Activated T-cell treated with anti-CD3 and anti-CD28 coated beads for 1 hour (primary cell): ENCODE measurements around the gene GSTM5.
"Not testable (repeated sequence)": the region's sequence is repeated elsewhere in the genome, so short reads cannot be mapped to it uniquely, and the experiment has no call there.

Source experiments
- DNase-seq: peaks from one replicate; pipeline ENCODE4 v3.0.0-alpha.2; 2020; ENCODE audit warnings: low read depth

The GSTM5 gene

DNA sequence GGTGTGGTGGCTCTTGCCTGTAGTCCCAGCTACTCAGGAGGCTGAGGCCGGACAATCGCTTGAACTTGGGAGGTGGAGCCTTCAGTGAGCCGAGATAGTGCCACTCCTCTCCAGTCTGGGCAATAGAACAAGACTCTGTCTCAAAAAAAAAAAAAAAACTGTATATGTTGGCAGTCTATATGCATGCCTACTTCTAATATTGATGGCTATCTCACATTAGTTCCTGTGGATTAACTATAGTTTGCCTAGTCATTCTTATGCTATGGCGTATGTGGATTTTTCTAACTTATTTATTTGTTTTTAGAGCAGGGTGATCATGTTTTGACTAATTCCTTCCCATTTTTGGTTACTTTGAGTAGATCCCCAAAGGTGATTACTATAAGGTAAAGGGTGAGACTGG lies 15.0 kb upstream of the GSTM5 start:
- no peak for DNase-seq

DNA sequence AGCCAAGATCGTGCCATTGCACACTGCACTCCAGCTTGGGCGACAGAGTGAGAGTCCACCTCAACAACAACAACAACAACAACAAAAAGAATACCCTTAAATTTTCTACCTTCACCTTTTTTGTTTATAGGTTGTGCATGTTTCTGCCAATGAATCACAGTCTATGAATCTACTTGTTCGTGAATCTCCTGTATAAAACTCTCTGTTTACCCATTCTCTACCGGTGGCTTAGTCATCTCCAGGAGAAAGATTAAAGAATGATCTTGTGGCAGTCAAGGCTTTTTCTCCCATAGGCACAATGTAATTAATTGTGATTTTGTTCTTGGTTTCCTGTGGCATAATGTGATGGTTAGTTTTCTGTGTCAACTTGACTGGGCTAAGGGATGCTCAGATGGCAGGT lies 14.2 kb upstream of the GSTM5 start:
- not testable (repeated sequence) for DNase-seq

DNA sequence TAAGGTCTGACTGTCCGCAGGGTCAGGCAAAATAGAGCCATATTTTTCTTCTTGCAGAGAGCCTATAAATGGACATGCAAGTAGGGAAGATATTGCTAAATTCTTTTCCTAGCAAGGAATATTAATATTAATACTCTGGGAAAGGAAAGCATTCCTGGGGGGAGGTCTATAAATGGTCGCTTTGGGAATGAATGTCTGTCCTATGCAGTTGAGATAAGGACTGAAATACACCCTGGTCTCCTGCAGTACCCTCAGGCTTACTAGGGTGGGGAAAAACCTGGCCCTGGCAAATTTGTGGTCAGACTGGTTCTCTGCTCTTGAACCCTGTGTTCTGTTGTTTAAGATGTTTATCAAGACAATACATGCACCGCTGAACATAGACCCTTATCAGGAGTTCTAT lies 9.1 kb upstream of the GSTM5 start:
- not testable (repeated sequence) for DNase-seq

DNA sequence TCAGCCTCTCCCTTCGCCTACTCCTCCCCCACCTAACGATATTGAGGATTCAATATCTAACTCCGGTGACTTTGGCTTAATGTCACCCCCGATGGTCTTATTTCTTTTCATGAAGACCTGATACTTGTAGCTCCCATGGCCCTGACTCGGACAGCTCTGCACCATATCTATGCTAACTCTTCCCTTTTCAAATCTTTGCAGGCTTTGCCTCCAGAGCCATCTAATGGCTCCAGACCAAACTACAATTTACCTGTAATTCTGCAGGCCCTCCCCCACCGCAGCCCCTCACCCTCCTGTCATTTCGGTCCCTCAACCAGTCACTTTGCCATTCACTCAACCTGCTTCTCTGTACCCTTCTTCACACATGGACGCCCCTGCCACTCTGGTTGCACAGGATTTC lies 7.9 kb upstream of the GSTM5 start:
- DNase-seq = no peak

DNA sequence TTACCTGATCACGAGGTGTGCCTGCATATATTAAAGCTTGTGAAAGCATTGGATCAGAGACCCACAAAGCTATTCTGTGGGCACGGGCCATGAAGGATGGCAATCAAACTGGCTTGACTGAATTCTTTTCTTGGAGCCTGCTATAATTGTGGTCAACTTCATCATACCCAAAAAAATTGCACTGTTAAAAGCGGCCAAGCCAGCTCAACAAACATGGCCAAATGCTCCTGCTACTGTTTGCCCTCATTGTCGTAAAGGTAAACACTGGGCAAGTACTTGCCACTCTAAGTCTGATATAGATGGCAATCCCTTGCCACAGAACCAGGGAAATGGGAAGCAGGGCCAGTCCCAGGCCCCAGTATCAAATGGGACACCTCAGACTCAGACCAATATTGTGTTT lies 6.6 kb upstream of the GSTM5 start:
- DNase-seq = no peak

DNA sequence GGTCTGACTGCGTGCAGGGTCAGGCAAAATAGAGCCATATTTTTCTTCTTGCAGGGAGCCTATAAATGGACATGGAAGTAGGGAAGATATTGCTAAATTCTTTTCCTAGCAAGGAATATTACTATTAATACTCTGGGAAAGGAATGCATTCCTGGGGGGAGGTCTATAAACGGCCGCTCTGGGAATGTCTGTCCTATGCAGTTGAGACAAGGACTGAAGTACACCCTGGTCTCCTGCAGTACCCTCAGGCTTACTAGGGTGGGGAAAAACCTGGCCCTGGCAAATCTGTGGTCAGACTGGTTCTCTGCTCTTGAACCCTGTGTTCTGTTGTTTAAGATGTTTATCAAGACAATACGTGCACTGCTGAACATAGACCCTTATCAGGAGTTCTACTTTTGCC lies 3.1 kb upstream of the GSTM5 start:
- not testable (repeated sequence) for DNase-seq

DNA sequence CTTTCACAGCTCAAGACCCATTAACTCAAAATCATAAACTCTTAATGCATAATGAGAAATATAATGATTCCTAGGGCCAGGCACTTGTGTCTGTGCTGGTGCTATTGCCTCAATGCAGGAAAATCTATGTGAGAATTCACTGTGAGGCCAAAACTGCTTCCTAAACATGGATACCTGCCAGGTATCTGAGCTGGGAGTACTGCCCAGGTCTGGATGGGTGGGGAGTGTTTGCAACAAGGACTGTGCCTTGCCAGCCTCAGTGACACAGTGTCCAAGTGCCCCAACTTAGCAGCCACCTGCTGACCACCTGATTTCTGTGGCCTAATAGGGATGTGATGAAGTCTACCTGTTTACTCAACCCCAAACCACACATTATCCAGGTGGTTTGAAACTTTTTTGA lies 2.2 kb upstream of the GSTM5 start:
- not testable (repeated sequence) for DNase-seq

DNA sequence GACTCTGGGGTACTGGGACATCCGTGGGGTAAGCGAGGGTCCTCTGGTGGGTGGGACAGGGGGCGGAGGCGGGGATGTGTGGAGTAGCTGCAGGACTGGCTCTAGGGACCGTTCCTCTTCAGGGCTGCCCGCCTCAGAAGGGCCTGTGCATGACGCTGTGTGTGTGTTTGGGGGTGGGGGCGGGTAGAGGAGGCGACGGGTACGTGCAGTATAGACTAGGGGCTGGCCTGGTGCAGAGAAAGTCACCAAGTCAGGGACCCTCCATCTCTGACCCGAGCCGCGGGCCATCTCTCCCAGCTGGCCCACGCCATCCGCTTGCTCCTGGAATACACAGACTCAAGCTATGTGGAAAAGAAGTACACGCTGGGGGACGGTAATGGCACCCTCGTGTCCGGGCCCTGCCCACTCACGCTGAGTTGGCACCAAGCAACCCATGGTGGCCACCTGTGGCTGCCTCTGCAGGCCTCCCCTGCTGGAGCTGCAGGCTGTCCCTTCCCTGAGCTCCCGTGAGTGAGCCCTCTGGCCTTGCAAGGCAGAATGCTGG lies 342 bp downstream of the GSTM5 start:
- no peak for DNase-seq

DNA sequence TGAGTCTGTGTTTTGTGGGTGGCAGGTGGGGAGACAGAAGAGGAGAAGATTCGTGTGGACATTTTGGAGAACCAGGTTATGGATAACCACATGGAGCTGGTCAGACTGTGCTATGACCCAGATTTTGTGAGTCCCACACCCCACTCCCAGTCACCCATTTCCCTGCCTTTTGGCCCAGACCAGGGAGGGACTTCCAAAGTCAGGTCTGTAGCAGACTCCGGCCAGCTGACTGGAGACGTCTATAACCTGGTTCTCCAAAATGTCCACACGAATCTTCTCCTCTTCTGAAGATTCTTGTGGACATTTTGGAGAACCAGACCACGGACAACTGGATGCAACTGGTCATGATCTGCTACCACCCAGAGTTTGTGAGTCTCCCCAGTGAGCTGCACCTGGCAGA lies 1.6 kb downstream of the GSTM5 start:
- no peak for DNase-seq

DNA sequence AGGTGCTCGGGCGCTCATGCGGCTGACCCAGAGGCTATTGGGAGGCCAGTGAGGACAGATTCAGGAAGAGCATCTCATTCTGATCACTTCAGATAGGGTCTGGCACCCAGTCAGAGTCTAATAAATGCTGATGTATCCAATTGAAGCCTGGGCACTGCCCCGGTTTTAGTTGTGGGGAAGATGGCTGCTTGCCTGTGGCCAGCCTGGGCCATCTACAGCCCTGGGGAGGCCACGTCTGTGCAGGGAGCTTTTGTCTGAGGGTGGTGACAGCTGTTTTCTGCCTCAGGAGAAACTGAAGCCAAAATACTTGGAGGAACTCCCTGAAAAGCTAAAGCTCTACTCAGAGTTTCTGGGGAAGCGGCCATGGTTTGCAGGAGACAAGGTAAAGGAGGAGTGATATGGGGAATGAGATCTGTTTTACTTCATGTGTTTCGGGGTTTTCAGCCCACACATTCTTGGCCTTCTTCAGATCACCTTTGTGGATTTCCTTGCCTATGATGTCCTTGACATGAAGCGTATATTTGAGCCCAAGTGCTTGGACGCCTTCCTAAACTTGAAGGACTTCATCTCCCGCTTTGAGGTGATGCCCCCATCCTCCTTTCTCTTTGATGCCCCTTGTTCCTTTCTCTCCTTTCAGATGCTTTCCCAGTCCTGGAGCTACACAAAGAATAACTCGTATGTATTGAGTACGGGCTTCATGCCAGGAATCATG lies 2.8 kb downstream of the GSTM5 start:
- DNase-seq = no peak

DNA sequence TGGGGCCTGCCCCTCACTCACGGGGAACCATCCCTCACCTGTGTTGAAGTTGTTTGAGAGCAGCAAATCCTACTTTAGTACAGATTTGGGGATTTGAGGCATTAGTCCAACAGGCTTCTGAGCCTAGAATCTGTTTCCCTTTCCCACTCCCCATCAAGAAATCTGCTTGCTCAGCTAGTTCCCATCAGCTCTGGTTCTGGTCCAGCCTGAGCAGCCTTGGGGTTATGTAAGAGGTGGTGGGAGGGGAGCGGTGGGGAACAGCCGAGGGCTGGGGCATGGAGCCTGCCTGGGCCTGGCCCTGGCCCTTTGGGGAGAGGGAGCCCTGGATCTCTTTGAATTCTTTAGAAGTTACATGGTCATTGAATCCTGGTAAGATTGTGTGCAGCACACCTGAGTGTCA lies 4.1 kb downstream of the GSTM5 start:
- no peak for DNase-seq

DNA sequence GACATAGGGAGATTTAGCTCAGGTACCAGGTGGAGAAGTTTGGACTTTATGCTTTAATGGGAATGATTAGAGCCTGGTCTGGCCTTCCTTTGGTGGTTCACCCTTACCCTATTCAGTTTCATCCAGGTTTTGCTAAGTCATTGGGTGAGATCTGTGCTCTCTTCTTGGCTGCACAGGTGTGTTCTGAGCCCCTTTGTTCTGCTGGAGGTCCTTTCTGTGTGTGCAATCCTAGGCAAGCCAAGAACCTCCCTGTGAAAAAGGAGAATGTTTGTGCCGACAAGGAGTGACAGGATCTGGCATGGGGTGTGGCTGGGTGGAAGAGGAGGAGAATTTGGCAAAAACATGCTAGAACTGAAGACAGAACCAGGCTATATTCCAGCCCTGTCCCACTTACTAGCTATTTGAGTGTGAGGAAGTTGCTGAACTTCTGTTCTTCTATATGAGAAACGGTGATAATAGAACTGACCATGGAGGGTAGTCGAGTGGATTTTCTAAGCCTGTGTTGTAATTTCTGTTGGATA lies 4.6 kb downstream of the GSTM5 start:
- no peak for DNase-seq

DNA sequence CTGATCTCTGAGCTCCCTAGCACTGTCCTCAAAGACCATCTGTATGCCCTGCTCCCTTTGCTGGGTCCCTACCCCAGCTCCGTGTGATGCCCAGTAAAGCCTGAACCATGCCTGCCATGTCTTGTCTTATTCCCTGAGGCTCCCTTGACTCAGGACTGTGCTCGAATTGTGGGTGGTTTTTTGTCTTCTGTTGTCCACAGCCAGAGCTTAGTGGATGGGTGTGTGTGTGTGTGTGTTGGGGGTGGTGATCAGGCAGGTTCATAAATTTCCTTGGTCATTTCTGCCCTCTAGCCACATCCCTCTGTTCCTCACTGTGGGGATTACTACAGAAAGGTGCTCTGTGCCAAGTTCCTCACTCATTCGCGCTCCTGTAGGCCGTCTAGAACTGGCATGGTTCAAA lies 5.7 kb downstream of the GSTM5 start:
- no peak for DNase-seq

DNA sequence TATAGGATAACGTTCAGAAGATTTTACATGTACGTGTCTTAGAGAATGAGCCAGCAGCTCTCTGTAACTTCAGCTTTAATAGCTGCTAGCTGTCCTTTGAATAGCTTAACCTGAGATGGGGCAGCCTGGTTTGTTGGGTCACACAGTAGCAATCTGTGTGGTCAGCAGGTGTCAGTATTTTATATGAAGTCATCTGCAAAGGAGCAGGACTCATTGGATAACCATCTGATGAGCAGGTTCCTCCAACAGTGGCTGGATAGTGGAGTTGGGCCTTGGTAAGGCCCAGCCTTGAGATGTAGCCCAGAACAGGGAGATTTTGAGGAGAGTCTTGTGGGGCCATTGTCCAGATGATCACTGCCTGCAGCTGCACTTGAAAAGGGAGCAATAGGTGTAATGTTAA lies 6.4 kb downstream of the GSTM5 start:
- DNase-seq = no peak

DNA sequence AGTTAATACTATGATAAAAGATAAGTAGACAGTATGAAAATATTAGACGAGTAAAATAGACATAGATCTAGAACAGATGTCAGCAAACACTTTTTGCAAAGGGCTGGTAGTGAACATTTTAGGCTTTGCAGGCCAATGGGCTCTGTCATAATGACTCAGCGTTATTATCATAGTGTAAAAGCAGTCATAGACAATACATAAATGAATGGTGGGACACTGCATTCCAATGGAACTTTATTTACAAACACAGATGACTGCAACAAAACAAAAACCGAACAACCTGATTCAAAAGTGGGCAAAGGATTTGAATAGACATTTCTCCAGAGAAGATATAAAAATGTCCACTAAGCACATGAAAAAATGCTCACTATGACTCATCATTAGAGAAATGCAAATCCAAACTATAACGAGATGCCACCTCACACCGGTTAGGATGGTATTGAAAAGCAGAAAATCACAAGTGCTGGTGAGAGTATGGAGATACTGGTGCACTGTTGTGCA lies 7.3 kb downstream of the GSTM5 start:
- no peak for DNase-seq

DNA sequence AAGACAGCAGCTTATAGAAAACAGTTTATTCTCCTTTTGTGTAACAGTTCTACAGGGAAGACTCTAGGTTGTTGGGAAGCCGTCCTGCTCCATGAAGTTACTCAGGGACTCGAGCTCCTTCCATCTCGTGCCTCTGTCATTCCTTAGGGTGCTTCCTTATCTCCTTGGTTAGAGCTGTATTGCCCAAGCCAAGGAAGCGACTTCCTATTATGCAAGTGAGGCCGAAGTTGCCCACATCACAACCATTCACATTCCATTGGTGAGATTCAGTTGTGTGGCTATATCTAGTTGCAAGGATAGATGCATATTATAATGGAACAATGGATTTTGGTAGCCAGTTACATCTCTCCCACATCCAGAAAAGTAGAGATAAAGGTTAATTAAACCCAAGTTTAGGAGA lies 9.0 kb downstream of the GSTM5 start:
- no peak for DNase-seq

DNA sequence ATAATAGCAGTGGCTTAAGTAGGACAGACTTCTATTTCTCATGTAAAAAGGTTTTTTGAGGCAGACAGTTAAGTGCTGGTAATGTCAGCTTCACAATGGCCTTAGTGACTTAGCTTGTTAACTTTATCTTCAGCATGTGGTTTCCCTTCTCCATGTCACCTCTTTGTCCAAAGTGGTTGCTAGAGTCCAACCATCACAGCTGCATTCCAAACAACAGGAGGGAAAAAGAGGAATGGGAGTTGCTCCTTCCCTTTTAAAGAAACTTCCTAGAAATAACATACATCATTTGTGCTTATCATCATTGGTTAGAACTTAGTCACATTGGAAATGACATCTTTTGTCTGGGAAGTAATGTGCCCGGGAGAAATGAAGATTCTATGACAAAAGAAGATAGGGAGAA lies 9.9 kb downstream of the GSTM5 start:
- no peak for DNase-seq

DNA sequence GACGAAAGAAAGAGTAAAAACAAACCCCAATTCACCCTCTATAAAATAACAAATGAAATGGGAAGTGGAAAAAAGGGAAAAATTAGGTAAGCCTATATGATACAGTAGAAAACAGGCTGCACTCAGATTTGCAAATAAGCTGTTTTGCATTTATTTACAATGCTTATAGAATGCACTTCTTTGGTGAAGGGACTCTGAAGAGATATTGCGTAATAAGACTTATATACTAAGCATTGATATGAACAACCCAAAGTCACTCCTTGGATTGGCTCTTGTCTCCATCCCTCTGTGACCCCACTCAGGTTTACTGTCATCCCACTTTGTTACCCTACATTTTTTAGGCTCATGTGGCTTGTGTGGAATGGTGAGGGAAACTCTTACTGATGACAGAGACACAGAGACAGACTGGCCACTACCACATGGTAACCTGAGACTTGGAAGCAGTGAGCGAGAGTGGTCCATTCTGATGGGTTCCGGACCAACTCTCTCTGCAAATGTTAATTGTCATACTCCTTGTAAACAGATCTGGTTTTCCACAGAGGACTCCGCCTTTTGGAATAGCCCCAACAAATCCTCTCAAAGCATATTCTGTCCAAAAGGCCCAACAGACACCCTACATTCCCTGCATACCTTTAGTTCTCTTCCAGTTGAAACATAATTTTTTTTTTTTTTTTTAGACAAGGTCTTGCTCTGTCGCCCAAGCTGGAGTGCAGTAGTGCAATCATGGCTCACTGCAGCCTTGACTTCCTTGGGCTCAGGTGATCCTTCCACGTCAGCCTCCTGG lies 11.0 kb downstream of the GSTM5 start:
- DNase-seq = no peak

DNA sequence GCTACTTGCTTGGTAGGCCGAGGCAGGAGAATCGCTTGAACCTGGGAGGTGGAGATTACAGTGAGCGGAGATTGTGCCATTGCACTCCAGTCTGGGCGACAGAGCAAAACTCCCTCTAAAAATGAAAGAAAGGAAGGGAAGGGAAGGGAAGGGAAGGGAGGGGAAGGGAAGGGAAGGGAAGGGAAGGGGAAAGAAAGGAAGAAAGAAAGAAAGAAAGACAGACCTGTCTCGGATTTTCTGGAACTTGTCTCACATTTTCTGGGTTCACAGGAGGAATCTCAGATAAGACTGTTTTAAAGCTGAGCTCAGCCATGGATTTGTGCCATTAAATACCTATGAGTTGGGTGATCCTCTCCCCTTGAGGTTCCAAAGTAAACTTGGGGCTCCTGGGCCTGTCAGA lies 12.9 kb downstream of the GSTM5 start:
- no peak for DNase-seq

DNA sequence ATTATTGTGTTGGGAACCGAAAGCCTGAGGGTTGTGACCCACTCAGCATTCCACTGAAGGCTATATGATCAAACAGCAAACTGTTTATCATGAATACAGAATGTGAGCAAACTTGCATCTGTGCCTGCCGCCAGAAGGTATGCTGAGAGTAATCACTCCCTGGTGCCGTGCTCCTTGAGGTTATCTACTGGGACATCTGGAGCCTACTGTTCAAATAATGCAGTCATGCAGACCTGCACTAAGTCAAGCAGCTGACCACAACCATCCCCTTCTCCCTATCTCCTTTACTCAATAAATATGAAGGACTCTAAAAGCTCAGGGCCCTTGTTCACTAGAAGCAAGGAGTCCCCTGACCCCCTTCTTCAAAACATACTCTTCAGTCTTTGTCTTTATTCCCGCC lies 13.5 kb downstream of the GSTM5 start:
- no peak for DNase-seq

DNA sequence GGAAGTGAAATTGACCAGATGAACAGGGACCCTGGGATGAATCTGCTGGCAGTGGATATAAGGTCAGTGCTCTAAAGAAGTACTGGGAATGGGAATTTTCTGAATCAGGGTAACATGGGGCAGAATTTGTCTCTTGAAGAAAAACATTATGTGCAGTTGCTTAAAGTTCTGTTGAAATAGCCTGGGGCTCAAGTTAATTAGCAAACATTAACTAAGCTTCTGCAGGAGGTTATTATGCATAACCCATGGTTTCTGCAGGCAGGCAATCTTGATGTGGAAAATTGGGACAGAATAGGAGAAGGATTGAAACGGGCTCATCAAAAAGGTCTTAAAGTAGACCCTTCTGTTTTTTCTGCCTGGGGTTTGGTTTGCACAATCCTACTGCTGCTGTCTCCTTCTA lies 14.0 kb downstream of the GSTM5 start:
- DNase-seq = no peak

DNA sequence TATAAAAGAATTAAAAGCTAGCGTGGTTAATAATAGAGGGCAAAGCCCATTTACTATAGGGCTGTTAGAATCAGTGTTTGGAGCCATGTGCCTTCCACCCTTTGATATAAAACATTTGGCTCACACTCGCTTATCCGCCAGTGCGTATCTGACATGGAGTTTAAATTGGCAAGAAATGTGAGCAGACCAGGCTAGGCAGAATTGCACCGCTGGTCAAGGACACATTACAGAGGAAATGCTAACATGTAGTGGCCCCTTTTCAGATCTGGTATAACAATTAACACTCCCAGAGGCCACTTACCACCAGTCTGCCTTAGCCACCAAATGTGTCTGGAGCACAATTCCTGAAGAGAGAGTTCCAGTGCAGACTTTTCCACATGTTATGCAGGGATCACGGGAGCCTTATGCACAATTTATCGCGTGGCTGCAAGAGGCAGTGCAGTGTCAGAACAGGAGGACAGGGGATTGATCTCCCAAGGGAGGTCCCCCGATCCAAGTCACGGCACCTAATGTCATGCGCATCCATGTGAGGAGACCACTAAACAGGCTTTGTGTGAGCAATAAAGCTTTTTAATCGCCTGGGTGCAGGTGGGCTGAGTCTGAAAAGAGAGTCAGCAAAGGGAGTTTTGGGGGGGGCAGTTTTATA lies 14.8 kb downstream of the GSTM5 start:
- DNase-seq = no peak

DNA sequence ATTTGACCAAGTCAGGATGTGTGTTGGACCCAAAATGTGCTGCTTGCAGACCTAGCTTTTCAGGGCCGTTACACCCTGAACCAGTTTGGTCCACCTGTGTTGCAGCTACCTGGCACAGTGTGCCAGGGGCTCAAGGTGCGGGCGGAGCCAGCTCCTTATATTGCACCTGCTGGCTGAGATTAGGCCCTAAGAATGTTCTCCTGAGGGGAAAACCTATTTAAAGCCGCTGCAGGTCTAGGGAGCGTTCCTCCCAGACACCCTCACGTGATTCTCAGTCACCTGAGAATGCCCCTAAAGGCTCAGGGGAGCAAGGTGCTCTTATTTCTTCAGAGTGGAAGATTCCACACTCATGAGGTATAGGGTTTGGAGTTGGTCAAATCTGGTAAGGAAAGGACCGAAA lies 16.8 kb downstream of the GSTM5 start:
- no peak for DNase-seq
